GM18870 (cell line): ENCODE results near the gene CCNL2.

Experiments
- ATAC-seq: cut with Tn5 transposase; IDR thresholded peaks from one replicate; pipeline ENCODE4 v1.9.1; 2021; ENCODE audit warnings: moderate library complexity; ENCODE audit not compliant: unreplicated experiment

Gene CCNL2

DNA sequence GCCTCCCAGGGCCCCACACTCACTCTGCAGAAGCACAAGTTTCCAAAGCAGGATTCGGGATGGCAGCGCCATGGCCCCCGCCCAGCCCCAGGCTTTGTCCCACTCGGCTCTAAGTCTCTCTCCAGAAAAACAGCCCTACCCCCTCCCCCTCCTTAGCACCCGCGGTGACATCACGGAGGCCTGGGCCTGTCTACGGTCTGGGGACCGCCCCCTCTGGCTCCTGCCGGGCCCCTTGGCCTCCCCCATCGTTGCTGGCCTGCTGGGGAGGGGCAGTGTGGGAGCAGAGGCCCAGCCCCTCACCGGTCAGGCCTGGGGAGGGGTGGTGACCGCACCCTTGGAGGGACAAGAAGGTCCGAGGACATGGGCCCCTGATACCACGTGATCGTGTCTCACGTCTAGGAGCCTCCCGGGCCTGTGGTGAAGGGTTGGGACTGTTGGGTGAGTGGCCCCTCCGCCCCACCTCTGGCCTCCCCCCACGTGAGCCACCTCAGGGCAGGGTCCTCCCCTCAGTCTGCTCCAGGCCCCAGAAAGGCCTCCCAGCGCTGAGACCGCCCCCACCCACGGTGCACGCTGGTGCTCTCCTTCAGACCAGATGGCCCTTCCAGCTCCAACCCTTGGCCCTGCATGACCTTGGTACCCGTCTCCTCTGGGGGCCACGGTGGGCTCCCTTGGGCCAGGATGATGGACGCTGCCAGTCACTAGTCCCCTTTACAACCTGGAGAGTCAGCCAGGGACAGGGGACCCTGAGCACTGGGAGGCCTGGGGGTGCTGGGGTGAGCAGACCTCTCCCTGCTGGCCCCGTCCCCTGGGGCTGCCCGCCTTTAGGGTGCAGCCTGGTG is 40.5 kb downstream of the CCNL2 start, which contains the start of gene MXRA8:
Gene MXRA8, minus strand, starts transcription at position 123 of the 839 bp plus-strand sequence. Its CDS starts 51 bp downstream, at position 72.
- ATAC-seq, result no peak

DNA sequence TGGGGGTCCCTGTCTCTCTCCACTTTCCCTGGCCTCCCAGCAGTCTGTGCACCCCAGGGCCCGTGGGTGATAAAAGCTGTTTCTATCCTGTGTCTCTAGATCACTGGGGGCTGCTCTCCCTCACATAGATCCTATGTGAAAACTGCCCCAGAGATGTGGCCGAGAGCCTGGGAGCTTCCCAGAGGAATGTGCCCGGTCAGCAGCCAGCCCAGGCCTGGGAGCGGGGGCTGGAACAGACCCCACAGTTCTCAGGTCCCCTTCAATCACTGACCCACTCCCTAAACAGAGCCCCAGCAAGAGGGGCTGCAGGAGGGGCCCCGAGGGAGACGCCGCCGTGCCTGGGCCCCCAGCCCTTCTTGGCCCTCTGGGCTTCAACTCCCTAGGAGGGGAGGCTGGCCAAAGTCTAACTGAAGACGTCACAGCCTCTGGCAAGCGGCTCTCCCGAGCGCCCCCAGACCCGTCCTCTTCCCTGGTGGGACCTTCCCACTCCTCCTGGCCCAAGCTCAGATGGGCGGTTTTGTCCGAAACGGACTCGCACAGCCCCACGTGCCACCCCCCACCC is 41.2 kb downstream of the CCNL2 start:
- ATAC-seq, result no peak

- ATAC-seq, result no peak
These were observed 42.2 kb downstream of the CCNL2 start for GRCh38 chr1:1356796-1357401.

GRCh38 chr1:1356166-1356795 is 42.9 kb downstream of the CCNL2 start:
- no peak for ATAC-seq

GRCh38 chr1:1355416-1355815 is 43.7 kb downstream of the CCNL2 start:
- ATAC-seq, result no peak

DNA sequence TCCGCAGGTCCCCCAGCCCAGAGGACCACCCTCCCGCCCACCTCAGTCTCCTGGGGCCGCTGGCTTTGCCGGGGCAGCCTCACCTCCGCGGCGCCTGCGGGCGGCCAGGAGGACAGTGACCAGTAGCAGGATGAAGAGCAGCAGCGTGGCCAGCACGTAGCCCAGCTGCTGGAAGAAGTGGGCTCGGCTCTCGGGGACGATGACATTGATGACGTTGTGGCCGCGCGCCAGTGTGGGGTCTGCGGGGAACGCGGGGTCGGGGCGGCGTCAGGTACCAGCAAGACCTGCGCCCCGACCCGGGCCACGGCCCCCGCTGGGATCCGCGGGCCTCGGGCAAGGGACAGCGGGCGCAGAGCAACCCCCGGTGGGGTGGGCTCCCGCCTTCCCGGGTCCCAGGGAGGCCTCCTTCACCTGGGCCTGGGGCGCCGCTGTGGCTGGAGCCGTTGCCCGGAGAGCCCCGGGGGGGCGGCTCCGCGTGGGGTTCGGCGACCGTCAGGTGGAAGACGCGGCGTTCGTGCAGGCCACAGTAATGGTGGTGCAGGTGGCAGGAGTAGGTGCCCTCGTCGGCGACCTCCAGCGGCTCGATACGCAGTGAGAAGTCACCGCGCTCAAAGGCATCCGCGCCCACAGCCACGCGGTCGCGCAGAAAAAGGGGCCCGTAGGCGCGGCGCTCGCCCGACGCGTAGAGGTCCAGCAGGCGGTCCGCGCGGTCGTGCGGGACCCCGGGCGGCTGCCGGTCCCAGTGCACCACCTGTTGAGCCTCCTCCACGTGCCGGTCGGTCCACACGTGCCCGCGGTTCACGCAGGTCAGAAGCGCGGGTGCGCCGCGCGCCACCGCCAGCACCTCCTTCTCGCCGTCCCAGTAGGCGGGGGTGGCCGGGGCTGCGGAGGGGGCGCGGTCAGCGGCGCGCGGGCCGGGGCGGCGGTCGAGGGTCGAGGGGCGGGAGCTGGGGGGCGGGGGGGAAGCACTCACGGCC is 44.6 kb downstream of the CCNL2 start:
- no peak for ATAC-seq

- ATAC-seq, result no peak
These were observed 45.6 kb downstream of the CCNL2 start for GRCh38 chr1:1353389-1354151.

- ATAC-seq, result no peak
These were observed 46.2 kb downstream of the CCNL2 start for GRCh38 chr1:1352786-1353388.

DNA sequence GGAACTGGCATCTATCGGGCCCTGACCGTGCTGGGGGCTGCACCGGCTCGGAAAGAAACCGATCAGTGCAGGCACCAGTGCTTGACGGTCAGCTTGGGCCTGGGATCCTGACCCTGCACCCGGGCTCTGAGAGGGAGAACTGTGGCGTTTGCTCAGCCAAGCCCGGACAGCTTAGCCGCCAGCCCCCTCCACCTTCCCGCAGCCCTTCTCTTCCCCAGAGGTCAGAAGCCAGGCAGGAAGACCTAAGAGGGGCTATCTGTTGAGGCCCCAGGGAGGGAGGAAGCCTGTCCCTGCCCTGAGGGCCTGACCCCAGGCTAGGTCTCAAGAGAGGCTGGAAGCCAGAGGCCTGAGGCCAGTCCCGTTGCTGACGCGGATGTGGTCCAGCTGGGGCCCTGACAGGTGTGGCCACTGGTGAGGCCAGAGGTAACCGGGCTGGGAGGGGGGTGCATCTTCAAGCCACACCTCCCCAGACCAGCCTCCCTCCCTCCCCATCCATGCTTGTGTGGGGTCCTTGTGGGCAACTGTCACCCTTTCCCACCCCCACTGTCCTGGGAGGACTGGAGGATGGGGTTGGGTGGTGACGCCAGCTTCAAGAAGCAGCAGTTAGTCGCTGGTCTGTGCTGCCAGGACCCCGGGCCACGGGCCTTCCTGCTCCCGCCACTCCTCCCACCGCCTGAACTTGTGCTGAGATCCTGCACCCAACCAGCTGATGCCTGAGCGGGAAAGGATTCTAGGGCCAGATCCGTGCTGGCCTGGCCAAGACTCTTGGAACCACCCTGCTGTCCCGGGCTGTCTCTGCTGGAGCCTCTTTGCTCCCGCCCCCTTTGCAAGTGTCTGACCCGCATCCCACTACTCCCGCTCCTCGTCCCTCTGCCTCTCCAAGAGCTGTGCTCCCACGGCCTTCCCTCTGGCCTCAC is 47.4 kb downstream of the CCNL2 start:
- no peak for ATAC-seq

- no peak for ATAC-seq
These were observed 49.7 kb downstream of the CCNL2 start, which contains the start of gene DVL1 for GRCh38 chr1:1349256-1350012. Gene DVL1, minus strand, starts transcription at chr1:1349418. Its CDS starts 353 bp downstream, at chr1:1349065.

DNA sequence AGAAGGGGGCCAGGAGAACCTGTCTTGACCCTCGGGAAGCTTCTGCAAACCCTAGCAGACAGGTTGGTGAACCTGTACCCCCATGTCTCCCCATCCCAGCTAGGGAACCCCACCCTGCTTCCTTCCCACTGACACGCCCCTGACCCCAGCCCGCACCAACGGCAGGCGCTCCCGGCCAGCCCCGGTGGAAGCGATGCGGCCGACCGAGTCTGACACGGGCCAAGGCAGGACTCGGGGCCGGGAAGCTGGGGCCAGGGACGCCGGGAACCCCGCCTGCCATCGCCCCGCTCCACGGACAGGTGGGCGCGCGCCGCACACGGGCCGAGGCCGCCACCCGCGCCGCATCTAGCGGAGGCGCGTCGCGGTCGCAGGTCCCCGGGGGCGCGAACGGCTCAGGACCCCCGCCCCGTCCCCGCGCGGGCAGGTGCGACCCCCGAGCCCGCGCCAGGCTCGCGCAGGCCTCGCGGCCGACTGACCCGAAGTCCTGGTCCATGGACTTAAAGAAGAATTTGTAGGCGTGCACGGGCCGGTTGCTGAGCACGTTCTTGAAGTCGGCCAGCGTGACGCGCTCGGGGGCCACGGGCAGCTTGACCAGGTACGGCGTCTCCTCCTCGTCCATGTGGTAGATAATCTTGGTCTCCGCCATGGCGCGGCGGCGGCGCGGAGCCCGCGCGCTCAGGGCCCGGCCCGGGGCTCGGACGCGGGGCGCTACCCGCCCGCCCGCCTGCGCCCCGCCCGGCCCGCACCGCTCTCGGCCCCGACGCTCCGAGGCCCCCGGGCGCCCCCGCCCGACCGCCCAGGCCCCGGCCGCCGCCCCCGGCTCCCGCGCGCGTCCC is 50.5 kb downstream of the CCNL2 start:
- no peak for ATAC-seq

GRCh38 chr1:1347663-1348419 is 51.3 kb downstream of the CCNL2 start:
- ATAC-seq, result no peak

GRCh38 chr1:1347026-1347595 is 52.0 kb downstream of the CCNL2 start:
- no peak for ATAC-seq

DNA sequence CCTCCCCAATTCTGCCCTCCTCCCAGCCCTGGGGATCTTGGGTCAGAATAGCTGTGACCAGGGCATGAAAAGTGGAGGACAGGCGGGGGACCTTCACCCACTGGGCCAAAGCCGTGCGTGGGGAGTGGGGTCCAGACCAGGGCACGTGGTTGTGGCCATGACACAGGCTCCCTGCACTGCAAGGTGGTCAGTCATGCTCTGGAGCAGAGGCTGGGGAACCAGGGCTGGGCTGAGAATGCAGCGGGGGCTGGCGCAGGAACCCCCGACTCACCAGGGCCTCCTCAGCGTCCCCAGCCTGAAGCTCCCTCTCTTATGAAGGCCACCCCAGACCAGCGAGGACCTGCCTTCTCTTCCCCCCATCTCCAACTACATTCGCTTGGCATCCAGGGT is 52.6 kb downstream of the CCNL2 start:
- no peak for ATAC-seq

GRCh38 chr1:1345860-1346500 is 53.2 kb downstream of the CCNL2 start:
- ATAC-seq, result no peak
